Measurements from ENCODE around the gene ENGASE. TPM values are rescaled to one million over a fixed set of nuclear protein-coding genes. Genes with fewer than 3 reads are reported as not detected.

The ENGASE gene
- total and polyA plus RNA-seq, 2 of the 8 experiments (the other 6 are each of a cell fraction or from before 2014, with no cell fraction given), result 9.3 to 36.1 TPM

DNA sequence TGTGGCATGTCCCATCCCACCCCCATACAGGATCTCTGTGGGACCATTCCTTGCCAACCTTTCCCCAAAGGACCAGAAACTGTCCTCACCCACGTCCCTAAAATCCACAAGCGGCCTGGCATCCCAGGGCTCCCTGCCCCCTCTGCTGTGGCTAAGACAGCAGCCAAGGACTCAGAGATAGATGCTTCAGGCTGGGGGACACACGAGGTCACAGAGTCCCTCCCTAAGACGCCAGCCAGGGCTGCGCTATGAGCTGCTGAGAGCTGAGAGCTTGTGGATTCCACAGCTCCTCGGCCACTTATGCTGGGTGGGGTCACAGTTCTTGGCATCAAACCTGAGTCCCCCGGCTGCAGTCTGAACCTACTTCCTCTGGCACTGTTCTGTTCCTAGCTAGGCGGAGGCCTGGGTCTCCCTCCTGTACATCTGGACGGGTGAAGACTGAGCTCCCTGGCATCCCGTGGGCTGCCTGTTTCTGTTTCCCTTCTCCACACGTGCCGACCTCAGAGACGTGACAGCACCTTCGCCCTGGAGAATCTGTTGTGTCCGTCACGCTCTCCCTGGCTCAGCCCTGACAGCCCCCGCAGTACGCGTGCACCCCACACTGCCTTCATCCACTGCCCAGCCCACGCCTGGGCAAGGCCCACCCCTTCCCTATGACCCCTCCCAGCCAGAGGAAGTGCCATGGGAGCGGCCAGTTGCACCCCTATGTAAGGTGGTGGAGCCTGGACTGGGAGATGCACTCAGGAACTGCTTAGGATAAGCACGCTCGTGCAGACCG, 61.2 kb downstream of the ENGASE start:
- no peak overlapping the region for H3K4me3 ChIP-seq (ENCODE audit: extremely low read depth in 1 of 4, insufficient read depth in 2 of 4, low read depth in 3 of 4, low read length in 4 of 4)
- H3K23ac ChIP-seq (ENCODE audit: insufficient read length), result no peak overlapping the region
- H3K27ac ChIP-seq (ENCODE audit: low read depth, low read length), result no peak overlapping the region
- H3K79me1 ChIP-seq (ENCODE audit: low read depth, low read length), result peaks cover 5% of the 10 kb centered on the region
- no peak overlapping the region for H2BK12ac ChIP-seq (ENCODE audit: low read depth, low read length)
- no peaks in the 10 kb centered on the region for H3K27me3 ChIP-seq (replicated peaks in 1 of 4; ENCODE audit: control insufficient read depth in 3 of 4, extremely low read depth in 1 of 4, insufficient read depth in 3 of 4, low read length in 3 of 4)
- POLR2A ChIA-PET (ENCODE audit: partially characterized antibody), result no interaction called here
- H3K4me1 ChIP-seq (replicated peaks in 1 of 4; ENCODE audit: control insufficient read depth in 3 of 4, insufficient read depth in 4 of 4, low read length in 3 of 4), result no peaks in the 10 kb centered on the region; a peak in 1 of 7 replicates
- no peak overlapping the region for H4K91ac ChIP-seq (replicated peaks; ENCODE audit: insufficient read length, low read length)
- no peak overlapping the region for H4K8ac ChIP-seq (ENCODE audit: extremely low read depth, insufficient read depth, low read length)
- H2BK120ac ChIP-seq (replicated peaks; ENCODE audit: low read depth, low read length), result no peak overlapping the region
- H3K9me3 ChIP-seq (ENCODE audit: insufficient read depth in 2 of 2, low read depth in 1 of 2, low read length in 1 of 2), result no peaks in the 10 kb centered on the region; a peak in 1 of 4 replicates
- WGBS, 2 experiments (ENCODE audit: extremely low coverage in 1 of 2, insufficient coverage in 1 of 2, insufficient read length in 1 of 2, insufficient replicate concordance in 2 of 2, low coverage in 1 of 2, low lambda C conversion rate in 2 of 2, missing lambda C conversion rate in 1 of 2), result 83% methylated on average over 23 of the region's 24 CpGs; no CpG with 5 or more reads in 1 of the 2 experiments
- CTCF ChIA-PET (ENCODE audit: partially characterized antibody), result interaction anchor here (0.8 to 1.8 kb wide), 5 partner anchors 27 to 256 kb away, joined by 3 to 7 read pairs (median 3); no protein-coding TSS in a partner anchor
- DNase-seq (ENCODE audit: low read depth in 1 of 2, low spot score in 2 of 2) (no peak), FAIRE-seq (no peak)
- H3K79me2 ChIP-seq (ENCODE audit: control insufficient read depth in 1 of 2, insufficient read depth in 2 of 2, low read length in 2 of 2), result no peaks in the 10 kb centered on the region
- no peak overlapping the region for H2BK5ac ChIP-seq (ENCODE audit: low read depth, low read length)
- no peak overlapping the region for H3K4ac ChIP-seq (replicated peaks; ENCODE audit: insufficient read length, low read depth, low read length)
- H3K9ac ChIP-seq (replicated peaks in 1 of 4; ENCODE audit: extremely low read depth in 1 of 4, low read depth in 3 of 4, low read length in 3 of 4), result no peak overlapping the region
- no peak overlapping the region for H2AFZ ChIP-seq (ENCODE audit: low read length)
- H4K20me1 ChIP-seq (replicated peaks in 1 of 2; ENCODE audit: control insufficient read depth in 1 of 2, insufficient read depth in 2 of 2, low read length in 2 of 2), result peaks cover 4 to 19% of the 10 kb centered on the region in 2 experiments
- H2BK20ac ChIP-seq (ENCODE audit: low read length), result no peak overlapping the region
- H3K18ac ChIP-seq (ENCODE audit: extremely low read depth, low read length), result no peak overlapping the region
- H3K56ac ChIP-seq (replicated peaks; ENCODE audit: insufficient read length, low read depth, low read length), result no peak overlapping the region
- no peak overlapping the region for H2BK15ac ChIP-seq (ENCODE audit: low read length)
- no peak overlapping the region for H3K4me2 ChIP-seq (ENCODE audit: insufficient read depth in 1 of 2, low read depth in 2 of 2, low read length in 2 of 2)
- H3K14ac ChIP-seq (ENCODE audit: insufficient read length), result no peak overlapping the region
- no peak overlapping the region for H2AK5ac ChIP-seq (ENCODE audit: low read depth, low read length)
- no peaks in the 10 kb centered on the region; a peak in 1 of 8 replicates for H3K36me3 ChIP-seq (ENCODE audit: control insufficient read depth in 2 of 4, insufficient read depth in 4 of 4, low read length in 3 of 4)
- H4K5ac ChIP-seq (ENCODE audit: insufficient read length, low read depth, low read length), result no peak overlapping the region
- H3K23me2 ChIP-seq (ENCODE audit: low read depth, low read length), result no peaks in the 10 kb centered on the region
- no peak for TF ChIP-seq CTBP2 (IDR thresholded peaks at IDR 0.05; ENCODE audit: borderline replicate concordance, insufficient read depth, insufficient read length, low read length)
- no peak for TF ChIP-seq BACH1 (IDR thresholded peaks at IDR 0.05; ENCODE audit: low read length)
- TF ChIP-seq TAF1 (IDR thresholded peaks at IDR 0.05; ENCODE audit: low read depth, low read length), result no peak
- no peak for TF ChIP-seq JUND (IDR thresholded peaks at IDR 0.05; ENCODE audit: low read length)
- TF ChIP-seq EZH2 (IDR thresholded peaks at IDR 0.05; ENCODE audit: low read depth, low read length, severe bottlenecking), result no peak
- no peak for TF ChIP-seq JUN (IDR thresholded peaks at IDR 0.05; ENCODE audit: low read depth, low read length)
